Activated T-cell treated with anti-CD3 and anti-CD28 coated beads for 48 hours (primary cell): ENCODE results near the gene MOB4.
A peak's percentile ranks its signal among the peaks of the same experiment; 100 is the strongest.

Experiments
- DNase-seq: peaks from one replicate; pipeline ENCODE4 v3.0.0-alpha.2; 2020; ENCODE audit warnings: low read depth

Gene MOB4

GRCh38 chr2:197591339-197592072 lies 75.6 kb downstream of the MOB4 start:
- DNase-seq: no peak

DNA sequence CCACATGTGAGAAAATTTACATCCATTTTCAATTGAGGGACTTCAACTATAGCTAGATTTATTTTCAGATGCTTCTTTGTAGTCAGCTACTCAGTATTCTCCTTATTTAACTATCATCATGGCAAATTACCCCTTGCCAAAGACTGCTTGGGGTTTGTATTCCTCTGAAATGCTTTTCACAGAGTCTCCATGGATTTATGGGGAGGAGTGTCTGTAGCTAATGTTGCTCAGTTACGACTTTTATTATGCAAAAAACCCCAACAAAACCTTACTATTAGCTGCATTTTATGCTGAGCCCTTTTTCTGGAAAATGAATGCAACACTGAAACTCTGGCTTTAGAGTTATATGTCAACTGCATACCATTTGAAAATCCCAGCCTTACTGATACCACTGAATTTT lies 80.9 kb downstream of the MOB4 start:
- DNase-seq: no peak

GRCh38 chr2:197597166-197597565 lies 81.3 kb downstream of the MOB4 start:
- no peak for DNase-seq

- no peak for DNase-seq
These were observed 82.6 kb downstream of the MOB4 start for GRCh38 chr2:197598450-197598849.

- peak; percentile 19 for DNase-seq
These were observed 83.6 kb downstream of the MOB4 start for GRCh38 chr2:197599285-197599965.

GRCh38 chr2:197600306-197600705 lies 84.4 kb downstream of the MOB4 start:
- DNase-seq: no peak

DNA sequence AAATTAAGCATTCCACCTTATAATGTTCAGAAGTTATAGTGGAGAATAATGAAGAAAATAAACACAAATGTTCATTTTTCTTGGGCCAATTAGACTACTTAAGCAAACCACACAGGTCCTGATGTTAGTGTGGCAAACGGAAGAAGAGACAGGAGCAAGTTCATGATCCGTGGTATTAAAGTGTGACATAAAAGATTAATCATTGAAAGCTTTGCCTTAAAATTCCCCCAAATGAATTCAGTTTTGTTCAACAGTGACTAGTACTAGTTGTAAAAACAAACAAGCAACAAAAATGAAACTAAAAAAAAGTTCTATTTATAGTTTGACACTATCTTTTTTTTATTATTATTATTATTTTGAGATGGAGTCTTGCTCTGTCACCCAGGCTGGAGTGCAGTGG lies 85.9 kb downstream of the MOB4 start:
- no peak for DNase-seq
